NCI-H1105 (cell line): ENCODE data around the gene CLIC1.

ENCODE experiments used
- DNase-seq: peaks from one replicate; lab custom pipeline; 2025; lab: John Stamatoyannopoulos, UW

Gene CLIC1

DNA sequence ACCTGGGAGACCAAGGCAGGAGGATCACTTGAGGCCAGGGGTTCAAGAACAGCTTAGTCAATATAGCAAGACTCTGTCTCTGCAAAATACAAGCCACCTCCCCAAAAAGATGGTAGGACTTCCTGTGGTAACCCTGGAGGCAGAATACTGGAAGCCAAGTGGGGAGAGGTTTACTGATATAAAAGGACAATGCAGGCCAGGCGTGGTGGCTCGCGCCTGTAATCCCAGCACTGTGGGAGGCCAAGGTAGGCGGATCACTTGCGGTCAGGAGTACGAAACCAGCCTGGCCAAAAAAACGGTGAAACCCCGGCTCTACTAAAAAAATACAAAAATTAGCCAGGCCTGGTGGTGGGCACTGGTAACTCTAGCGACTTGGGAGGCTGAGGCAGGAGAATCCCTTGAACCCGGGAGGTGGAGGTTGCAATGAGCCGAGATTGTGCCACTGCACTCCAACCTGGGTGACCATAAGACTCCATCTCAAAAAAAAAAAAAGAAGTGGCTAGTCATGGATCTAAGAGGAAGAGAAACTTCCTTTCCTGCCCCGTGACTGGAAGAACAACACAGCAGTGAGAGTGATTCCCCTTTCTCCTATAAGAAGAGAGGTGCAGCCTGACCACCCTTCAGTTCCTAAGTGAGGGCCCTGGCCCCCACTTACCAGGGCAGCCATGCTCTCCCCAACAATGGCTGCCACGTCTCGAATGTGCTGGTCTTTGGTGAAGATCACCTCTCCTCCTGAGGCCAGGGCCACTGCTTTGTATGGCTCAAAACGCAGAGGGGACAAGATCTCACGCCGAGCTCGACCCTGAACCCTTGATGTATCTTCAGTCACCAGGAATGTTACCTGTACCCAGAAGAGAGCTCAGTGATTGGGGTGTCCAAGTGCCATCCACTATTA, 32.3 kb upstream of the CLIC1 start:
- DNase-seq, result no peak

DNA sequence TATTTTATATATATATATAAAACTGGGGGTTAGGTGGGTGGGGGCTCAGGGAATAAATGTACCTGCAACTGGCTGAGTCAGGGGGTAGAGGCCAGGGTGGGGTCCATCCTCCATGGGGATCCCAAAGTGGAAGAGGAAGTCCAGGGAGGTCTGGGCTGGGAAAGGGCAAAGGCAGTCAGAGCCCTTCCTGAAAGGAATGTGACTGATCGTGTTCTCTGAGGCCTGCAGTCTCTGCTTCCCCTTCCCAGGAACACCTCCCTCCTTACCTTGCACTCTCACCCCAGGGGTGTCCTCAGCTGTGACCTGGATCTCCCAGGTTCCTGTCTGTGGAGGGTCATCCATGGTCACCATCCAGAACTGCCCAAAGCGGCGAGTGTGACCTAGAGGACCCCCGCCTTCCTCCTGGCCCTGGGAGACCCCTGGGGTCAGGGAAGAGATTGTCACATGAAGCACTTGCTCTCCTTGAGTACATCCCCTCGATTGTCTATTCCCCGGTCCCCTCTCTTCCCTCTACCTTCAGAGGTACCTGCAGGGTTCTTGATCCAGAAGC, 30.8 kb upstream of the CLIC1 start:
- DNase-seq, result no peak

DNA sequence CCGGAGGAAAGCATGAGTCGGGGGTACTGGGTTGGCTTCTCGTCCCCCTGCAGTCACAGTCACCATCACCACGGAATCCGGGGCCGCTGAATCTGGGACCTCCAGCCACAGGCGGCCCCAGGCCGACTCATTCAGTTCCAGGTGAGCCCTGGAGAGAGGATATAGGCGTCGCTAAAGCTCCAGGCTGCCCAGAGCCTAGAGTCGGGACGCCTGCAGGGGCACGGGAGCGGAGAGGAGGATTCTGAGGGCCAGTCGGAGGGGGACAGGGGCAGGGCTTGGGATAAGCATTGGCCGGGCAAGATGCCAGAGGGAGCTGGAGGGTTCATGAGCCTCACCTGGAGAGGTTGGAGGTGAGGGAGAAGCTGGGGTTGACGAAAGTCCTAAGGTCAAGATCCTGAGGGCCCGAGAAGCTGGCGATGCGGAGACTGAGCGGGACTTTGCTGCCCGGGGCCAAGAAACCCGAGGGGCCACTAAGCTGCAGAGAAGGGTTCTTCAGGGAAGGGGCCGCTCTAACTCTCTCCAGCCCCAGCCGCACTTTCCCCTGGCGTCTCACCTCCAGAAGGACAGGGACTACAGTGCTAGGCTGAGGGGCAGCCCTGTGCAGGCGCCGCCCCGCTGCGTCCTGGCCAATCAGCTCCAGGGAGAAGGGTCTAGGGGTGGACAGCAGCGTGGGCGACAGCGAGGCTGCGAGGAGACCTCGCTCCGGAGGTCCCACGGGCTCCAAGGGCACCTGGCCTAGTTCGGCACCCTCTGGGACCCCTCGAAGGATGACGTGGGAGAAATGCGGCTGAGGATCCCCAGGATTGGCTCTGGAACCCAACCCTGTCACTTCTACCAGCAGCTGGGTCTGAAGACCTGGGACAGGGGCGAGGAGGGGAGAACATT, 29.8 kb upstream of the CLIC1 start:
- no peak for DNase-seq

DNA sequence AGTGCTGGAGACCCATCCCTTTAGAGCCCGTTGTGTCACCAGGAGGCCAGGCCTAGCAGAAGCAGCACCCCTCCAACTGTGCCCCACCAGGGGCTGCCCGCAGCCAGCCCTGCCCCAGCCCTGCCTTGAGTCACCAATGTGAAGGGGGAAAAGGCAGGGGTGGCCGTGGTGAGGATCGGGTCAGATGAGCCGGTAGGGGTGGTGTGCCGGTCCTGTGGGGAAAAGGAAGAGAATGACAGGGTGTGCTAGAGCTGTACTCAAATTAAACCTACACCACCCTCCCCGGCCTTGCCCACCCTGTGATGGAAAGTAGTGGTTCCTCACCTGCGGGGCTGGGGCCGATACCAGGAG, 29.2 kb upstream of the CLIC1 start:
- DNase-seq, result no peak

DNA sequence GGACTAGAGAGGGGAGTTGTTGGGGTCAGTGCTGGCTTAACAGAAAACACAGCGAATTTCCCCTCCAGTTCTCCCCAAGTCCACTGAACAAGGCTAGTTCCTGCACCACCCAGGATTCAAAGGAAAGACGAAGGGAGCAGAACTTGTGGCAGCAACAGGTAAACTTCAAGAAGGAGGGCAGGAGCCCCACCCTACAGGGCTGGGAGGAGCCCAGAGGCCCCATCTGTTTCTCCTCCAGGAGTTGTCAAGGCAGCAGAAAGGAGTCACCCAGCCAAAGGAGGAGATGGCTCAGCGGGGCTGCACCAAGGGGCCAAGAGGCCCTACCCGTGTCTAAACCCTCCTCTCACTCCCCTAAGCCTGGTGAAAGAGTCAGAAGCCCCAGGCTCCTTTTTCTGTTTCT, 27.9 kb upstream of the CLIC1 start:
- no peak for DNase-seq

DNA sequence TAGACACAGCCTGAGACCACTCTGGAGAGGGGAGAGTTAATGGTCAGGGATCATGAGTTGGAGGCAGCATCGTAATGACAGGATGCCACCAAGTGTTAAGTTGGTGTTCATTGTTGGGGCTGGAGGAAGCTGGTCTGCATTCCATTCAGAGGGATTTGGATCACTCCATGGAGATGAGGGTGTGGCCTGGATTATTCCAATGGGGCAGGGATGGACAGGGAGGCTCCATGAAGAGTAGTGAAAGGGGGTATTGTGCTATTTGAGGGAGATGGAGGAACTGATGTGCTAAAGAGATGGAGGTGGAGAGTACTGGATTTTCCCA, 27.2 kb upstream of the CLIC1 start:
- no peak for DNase-seq

DNA sequence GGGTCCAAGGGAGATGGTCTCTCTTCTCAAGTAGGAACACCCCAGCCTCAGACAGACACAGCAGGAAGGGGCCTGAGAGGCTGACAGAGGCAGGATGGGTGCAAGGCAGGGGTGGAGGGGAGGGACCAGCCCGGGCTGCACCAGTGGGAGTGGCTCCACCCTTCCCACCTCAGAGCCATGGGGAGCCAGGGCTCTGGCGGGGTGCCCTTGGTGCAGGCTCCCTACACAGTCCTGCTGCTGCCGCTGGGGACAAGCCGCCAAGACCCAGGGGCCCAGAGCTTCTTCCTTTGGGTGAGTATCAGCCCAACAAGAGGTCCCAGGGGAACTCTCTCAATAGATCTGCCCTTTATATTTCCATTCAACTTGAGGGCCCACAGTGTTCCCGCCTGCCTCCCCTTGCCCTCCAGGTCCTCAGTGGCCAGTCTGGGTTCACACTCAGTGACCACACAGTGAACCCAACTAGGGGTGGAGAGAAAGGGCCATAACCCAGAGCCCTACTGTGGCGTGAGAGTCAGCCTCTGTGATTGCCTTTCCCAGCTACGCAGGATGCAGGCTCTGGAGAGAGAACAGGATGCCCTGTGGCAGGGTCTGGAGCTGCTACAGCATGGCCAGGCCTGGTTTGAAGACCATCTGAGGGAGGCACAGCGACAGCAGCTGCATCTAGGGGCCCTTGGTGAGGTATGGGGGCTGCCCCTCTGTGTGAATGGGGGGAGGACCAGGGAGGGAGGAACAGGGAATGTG, 26.7 kb upstream of the CLIC1 start:
- no peak for DNase-seq

DNA sequence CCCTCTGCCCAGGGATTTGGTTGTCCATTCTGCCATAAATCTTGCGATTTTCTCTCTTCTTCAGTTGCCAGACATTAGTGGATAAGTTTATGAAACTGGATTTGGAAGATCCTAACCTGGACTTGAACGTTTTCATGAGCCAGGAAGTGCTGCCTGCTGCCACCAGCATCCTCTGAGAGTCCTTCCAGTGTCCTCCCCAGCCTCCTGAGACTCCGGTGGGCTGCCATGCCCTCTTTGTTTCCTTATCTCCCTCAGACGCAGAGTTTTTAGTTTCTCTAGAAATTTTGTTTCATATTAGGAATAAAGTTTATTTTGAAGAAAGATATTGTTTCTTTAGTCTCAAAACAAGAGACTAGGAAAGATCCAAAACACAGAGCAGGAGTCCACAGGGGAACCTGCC, 26.0 kb upstream of the CLIC1 start, which contains the start of gene SAPCD1:
SAPCD1 (plus strand) TSS at position 301 of the 400 bp plus-strand sequence. CDS start 399 bp downstream, outside the sequence.
- DNase-seq, result no peak

DNA sequence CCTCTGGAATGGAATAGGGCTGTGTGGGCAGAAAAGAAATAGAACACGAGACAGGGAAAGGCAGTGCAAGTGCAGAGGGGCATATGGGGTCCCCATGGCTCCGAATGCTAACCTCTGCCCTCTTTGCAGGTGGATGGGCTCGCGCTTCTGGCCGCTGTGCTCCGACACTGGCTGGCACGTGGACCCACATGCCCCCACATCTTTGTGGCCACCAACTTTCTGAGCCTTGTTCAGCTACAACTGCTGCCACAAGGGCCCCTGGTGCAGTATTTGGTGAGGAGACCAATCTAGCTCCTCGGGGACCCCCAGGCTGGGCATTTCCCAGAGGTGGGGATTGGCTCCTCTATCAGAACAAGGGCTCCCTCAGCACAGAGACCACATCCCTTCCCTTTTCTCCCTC, 25.0 kb upstream of the CLIC1 start:
- no peak for DNase-seq

DNA sequence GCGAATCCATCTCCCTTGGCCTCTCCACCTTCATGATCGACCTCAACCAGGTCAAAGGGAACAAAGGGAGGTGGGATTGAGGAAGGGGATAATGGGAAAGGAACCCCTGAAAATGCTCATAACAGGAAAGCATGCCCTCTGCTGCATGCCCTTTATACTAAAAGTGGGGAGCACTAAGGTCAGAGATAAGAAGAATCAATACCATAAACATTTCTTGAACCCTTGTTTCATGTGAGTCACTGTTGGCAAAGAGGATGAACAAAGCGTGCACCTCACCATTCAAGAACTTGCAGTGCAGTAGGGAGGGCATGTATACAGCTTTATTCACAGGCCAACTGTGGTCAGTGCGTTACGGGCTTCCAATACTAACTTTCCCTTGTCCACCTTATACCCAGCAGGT, 24.5 kb upstream of the CLIC1 start:
- DNase-seq, result no peak

DNA sequence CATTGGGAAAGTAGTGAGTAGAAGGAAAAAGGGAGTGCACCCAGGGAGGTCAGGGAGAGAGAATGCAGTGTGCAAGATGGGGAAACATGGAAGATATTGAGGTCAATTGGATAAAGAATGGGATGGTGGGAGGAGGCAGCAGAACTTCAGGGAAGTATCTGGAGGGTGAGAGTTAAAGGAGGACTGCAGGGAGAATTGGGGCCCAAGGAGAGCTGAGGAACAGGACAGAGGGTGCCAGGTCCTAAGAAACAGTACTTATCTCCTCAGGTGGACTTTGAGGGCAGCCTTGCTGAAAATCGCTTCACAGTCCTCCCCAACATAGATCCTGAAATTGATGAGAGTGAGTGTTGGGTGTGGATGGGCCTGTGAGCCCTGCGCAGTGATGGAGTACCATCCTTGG, 22.0 kb upstream of the CLIC1 start:
- no peak for DNase-seq

DNA sequence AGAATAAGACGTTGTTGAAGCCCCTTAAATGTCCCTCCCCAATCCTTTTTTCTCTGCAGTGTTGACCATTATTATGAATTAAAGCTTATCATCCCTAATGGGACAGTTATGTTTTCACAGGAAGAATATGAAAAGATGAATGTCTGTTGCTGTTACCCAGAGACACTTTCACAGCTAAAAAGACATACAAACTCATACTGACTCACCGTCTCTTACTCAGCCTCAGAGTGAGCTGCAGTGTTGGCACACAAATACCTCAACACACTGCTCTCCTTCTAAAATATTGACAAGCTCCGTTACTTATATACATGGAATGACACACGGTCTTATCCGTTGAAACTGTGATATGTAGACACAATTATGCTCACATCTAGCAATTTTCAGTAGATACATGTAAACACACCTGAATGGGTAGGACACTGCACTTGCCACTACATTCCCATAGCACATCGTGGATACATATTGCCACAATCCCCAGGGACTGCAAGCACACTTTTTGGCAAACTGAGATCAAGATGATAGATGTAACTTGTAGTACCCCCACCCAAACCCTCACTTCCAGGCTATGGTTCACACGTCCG, 16.5 kb upstream of the CLIC1 start:
- no peak for DNase-seq

DNA sequence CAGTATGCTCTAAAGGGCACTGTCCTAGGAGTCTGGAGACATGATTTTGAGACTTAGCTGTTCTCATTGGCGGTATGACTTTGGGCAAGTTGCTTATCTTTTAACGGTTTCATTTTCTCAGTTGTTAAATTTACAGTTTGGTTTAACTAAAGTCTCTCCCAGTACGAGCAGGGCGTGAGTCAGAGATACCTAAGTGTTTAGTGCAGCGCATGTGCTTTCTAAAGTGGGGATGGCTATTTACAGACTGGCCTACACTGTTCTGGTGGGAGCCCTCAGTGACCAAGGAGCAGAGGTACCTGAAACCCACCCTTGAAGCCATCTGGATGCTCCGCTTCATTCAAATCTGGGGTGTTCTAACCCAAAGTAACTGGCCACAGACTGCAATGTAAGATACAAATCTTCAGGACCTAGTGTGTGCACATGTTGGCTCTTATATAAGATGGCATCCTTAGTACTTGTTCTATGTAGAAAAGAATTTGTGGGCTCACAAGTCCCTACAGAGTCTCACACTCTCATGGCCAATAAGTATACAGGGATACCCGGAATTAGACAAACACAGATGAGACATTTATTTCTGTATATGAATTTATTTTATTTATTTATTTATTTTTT, 14.2 kb upstream of the CLIC1 start:
- DNase-seq, result no peak

DNA sequence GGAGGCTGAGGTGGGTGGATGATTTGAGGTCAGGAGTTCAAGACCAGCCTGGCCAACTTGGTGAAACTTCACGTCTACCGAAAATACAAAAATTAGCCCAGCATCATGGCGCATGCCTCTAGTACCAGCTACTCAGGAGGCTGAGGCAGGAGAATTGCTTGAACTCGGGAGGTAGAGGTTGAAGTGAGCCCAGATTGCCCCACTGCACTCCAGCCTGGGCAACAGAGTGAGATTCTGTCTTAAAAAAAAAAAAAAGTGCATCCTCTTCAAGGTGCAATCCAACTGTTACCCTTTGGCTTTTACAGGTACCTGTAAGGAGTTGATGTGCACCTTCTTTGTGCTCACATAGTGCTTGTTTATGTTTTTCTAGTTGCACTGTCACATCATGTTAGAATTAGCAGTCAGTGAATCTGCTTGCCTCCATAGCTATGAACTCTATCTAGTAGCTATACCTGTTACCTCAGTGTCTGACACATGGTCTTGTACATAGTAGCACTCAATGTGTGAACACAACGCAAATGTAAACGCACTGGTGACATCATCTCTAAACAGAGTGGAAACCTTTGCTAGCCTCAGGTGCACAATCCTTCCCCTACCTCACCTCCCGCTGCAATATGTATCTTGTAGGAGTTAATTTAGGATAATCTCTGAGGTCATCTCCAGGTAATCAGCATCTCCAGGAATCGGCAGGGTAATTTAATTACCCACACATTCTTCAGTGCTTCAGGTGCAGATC, 13.1 kb upstream of the CLIC1 start:
- DNase-seq, result no peak

DNA sequence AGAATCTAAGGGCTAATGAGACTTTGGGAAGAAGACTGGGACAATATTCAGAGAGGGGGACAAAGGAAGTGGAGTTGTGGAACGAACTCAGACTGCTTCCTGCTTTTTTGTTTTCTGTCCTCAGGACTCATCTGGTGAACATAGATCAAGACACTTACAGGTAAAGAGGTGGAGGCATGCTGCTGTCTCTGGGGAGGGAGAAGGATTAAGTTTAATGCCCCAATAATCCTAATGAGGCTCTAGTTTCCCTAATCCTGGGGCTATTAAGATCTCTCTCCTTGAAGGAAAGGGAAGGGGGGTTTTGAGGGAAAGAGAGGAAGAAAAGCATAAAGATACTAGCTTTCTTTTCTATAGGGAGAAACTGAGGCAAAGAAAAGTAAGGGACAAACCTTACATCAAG, 8.1 kb upstream of the CLIC1 start:
- DNase-seq, result no peak

DNA sequence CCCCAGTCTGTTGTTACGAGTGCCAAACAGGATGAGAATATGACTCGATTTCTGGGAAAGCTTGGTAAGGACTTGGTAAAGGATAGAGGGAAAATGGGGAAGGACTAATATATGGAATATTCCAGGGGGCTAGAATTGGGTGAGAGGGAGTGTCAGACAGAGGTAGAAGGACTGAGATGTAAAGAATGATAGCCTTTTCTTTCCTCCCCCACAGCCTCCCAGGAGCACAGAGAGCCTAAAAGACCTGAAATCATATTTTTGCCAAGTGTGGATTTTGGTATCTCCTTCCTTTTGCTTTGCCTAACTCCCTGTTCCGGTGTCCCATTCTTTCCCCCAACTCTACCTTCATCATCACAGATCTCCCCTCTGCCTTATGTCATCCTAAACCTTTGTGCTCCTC, 6.6 kb upstream of the CLIC1 start:
- no peak for DNase-seq

DNA sequence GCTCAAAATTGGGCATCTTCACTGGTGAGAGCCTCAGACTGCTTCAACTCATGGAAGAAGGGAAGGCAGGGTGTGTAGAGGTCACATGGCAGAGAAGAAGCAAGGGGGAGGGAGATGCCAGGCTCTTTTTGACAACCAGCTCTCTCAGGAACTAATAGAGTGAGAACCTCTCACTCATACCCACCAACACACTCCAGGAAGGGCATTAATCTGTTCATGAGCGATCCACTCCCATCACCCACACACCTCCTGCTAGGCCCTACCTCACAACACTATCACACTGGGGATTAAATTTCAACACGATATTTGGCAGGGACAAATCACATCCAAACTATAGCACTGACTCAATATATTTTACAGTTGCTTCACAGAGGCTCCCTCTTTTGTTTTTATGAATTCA, 5.5 kb upstream of the CLIC1 start:
- DNase-seq, result no peak

DNA sequence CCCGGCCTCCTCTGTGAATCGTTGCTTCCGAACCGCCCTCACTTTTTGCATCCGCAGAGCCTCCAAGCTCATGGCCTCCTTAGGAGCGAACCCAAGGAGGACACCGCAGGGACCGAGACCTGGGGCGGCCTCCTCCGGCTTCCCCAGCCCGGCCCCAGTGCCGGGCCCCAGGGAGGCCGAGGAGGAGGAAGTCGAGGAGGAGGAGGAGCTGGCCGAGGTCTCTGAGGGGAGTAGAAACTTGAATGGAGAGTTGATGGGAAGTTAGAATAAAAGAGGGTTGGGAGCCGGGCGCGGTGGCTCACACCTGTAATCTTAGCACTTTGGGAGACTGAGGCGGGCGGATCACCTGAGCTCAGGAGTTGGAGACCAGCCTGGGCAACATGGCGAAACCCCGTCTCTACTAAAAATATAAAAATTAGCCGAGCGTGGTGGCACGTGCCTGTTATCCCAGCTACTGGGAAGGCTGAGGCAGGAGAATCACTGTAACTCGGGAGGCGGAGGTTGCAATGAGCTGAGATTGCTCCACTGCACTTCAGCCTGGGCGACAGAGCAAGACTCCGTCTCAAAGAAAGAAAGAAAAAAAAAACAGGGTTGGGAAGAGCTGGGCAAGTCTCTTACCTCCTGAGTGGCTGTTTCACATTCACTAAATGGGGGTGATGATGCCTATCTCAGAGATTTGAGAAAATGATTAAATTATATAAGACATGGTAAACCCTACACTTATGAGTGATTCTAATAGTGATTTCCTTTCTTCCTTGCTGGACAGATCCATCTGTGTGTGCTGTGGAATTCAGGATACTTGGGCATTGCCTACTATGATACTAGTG, 4.3 kb upstream of the CLIC1 start:
- DNase-seq, result no peak

DNA sequence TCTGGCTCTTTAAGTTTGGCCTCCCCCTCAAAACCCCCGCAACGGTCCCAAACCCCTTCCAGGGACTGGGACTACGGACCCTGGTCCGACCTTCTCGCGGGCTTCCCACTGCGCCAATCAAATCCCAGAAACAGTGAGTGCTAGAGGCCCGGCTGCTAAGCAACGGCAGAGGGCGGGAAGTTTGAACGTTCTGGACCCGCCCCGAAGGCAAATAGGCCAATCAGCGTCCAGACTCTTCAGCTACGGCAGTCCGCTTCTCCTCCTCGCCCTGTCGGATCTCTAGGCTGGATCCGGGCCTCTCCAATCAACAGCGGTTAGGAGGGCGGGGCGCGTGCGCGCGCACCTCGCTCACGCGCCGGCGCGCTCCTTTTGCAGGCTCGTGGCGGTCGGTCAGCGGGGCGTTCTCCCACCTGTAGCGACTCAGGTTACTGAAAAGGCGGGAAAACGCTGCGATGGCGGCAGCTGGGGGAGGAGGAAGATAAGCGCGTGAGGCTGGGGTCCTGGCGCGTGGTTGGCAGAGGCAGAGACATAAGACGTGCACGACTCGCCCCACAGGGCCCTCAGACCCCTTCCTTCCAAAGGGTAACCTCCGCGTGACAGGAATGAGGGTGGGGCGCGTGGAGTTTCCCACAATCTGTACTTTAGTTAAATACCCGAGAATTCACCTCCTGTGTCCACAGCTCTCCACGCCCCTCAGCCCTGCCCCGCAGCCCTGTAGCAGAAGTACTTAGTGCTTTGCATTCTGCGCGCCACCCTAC, 3.5 kb upstream of the CLIC1 start, which contains the start of gene MSH5:
MSH5 (plus strand) TSS at position 367 of the 758 bp plus-strand sequence. CDS start 462 bp downstream, outside the sequence.
- DNase-seq, result peak; percentile 94
